HepG2 (cell line): Measurements from ENCODE around the gene ACOT13. TPM values are rescaled to one million over a fixed set of nuclear protein-coding genes. Genes with fewer than 3 reads are reported as not detected.

ENCODE experiments used
- ATAC-seq: fragments of 200-7000 bp; cut with Tn5 transposase; 3 replicates; pipeline ENCODE4 v1.9.1; 2020; ENCODE audit warnings: mild to moderate bottlenecking, moderate library complexity
- BruUV-seq: library from RNA; stranded (reverse); fragments of 400-500 nt; replicated peaks from 2 replicates; lab custom pipeline; 2021; lab: Mats Ljungman, UMichigan
- CTCF ChIA-PET: fragments of 300-600 bp; formaldehyde crosslinking; extraction: SDS; loops from one replicate; lab custom pipeline; 2021; ENCODE audit warnings: low total read pairs, inconsistent platforms, low intra/inter-chr PET ratio; lab: Yijun Ruan, JAX
- POLR2A ChIA-PET: fragments of 350-600 bp; sonication (Branson Sonifier 250); formaldehyde crosslinking; loops from one replicate; lab custom pipeline; 2020; ENCODE audit warnings: antibody characterized with exemption, inconsistent platforms; lab: Yijun Ruan, JAX
- DNase-seq: peaks from one replicate; pipeline ENCODE4 v3.0.0-alpha.2; 2015; ENCODE audit warnings: low spot score
- FAIRE-seq: peaks from 3 replicates; lab custom pipeline; 2011; peaks lifted over from hg19 to GRCh38; lab: Jason Lieb, UNC
- H2AFZ ChIP-seq: one replicate; pipeline ENCODE4 v1.6.1; 2011; ENCODE audit warnings: low read length, inconsistent platforms
- H3K27ac ChIP-seq: fragments of 300-600 bp; 3 replicates; pipeline ENCODE4 v1.8.0; 2011; ENCODE audit warnings: mixed run types, mild to moderate bottlenecking, mixed read lengths, low read length, inconsistent platforms; ENCODE audit not compliant: insufficient read depth; ENCODE audit errors: extremely low read length
- H3K27me3 ChIP-seq, 2 experiments: fragments of 200-600 bp in 1 of 2; 2 replicates in 1 of 2; 3 replicates in 1 of 2; pipeline versions ENCODE4 v1.6.0 to v1.8.0; 2011; ENCODE audit warnings: low read length in 2 of 2, mild to moderate bottlenecking in 2 of 2, moderate library complexity in 2 of 2, inconsistent platforms in 1 of 2; ENCODE audit not compliant: insufficient read depth in 2 of 2, control insufficient read depth in 1 of 2
- H3K36me3 ChIP-seq, 2 experiments: fragments of 200-600 bp in 1 of 2; replicated peaks in 1 of 2; 2 replicates in 1 of 2; 3 replicates in 1 of 2; pipeline versions ENCODE4 v1.5.1 to v1.8.0; 2011; ENCODE audit warnings: low read length in 2 of 2, inconsistent platforms in 1 of 2; ENCODE audit not compliant: insufficient read depth in 2 of 2, control insufficient read depth in 1 of 2
- H3K4me1 ChIP-seq: 2 replicates; pipeline ENCODE4 v1.5.1; 2012; ENCODE audit warnings: low read length, inconsistent platforms; ENCODE audit not compliant: insufficient read depth
- H3K4me2 ChIP-seq: 2 replicates; pipeline ENCODE4 v1.6.0; 2011; ENCODE audit warnings: low read depth, low read length, inconsistent platforms
- H3K4me3 ChIP-seq, 3 experiments: fragments of 200-600 bp in 1 of 3; sonication (generic), shearing (Covaris generic) in 1 of 3; replicated peaks in 1 of 3; 2 replicates each; pipeline ENCODE4 v1.5.1; 2011 to 2016; ENCODE audit warnings: low read length in 3 of 3, inconsistent platforms in 2 of 3, low read depth in 2 of 3, mild to moderate bottlenecking in 2 of 3, control low read depth in 1 of 3, mixed read lengths in 1 of 3; ENCODE audit not compliant: insufficient read depth in 1 of 3
- H3K79me2 ChIP-seq: one replicate; pipeline ENCODE4 v1.6.1; 2011; ENCODE audit warnings: low read length, inconsistent platforms; ENCODE audit not compliant: insufficient read depth
- H3K9ac ChIP-seq: 2 replicates; pipeline ENCODE4 v1.6.0; 2011; ENCODE audit warnings: mild to moderate bottlenecking, low read depth, low read length, inconsistent platforms; ENCODE audit not compliant: insufficient read depth
- H3K9me3 ChIP-seq: 2 replicates; pipeline ENCODE4 v1.5.1; 2012; ENCODE audit warnings: mild to moderate bottlenecking, low read length
- H4K20me1 ChIP-seq: 2 replicates; pipeline ENCODE4 v1.6.0; 2011; ENCODE audit warnings: inconsistent platforms, mild to moderate bottlenecking, low read length, moderate library complexity; ENCODE audit not compliant: insufficient read depth
- AGO2 ChIP-seq: fragments of 200-400 bp; formaldehyde crosslinking; optimal IDR thresholded peaks from 2 replicates; pipeline ENCODE3; 2017; ENCODE audit warnings: mild to moderate bottlenecking, low read depth, low read length, moderate library complexity
- CBFB ChIP-seq: sonication (generic); formaldehyde crosslinking; IDR thresholded peaks from 2 replicates; pipeline ENCODE4 v1.4.0; 2020; ENCODE audit warnings: missing genetic modification reagents
- CREB1 ChIP-seq, 2 experiments: fragments of 450-650 bp in 1 of 2; IDR thresholded peaks; 2 replicates each; pipeline ENCODE4 v1.6.1; 2016 to 2017; ENCODE audit warnings: control low read depth in 1 of 2, mild to moderate bottlenecking in 1 of 2, missing compliant biosample characterization in 1 of 2, missing genetic modification characterization in 1 of 2
- FOXA1 ChIP-seq, 2 experiments: fragments of 450-650 bp in 1 of 2; sonication (generic) in 1 of 2; formaldehyde crosslinking in 1 of 2; IDR thresholded peaks; 2 replicates each; pipeline versions ENCODE4 v1.4.0 to v1.6.1; 2016 to 2020; ENCODE audit warnings: missing genetic modification reagents in 1 of 2
- HES4 ChIP-seq: sonication (generic); formaldehyde crosslinking; IDR thresholded peaks from 2 replicates; pipeline ENCODE4 v1.9.0; 2021; ENCODE audit warnings: mild to moderate bottlenecking, missing genetic modification reagents, borderline replicate concordance
- HMGA1 ChIP-seq: sonication (generic); formaldehyde crosslinking; conservative IDR thresholded peaks from 2 replicates; pipeline ENCODE4 v1.4.0; 2020; ENCODE audit warnings: missing genetic modification reagents
- NFKBIZ ChIP-seq: IDR thresholded peaks from 2 replicates; pipeline ENCODE4 v1.6.1; 2018; ENCODE audit warnings: missing genetic modification reagents, missing compliant biosample characterization
- POLR2A ChIP-seq, 2 experiments: IDR thresholded peaks; 2 replicates each; pipeline ENCODE4 v1.6.1; 2011; ENCODE audit warnings: low read depth in 2 of 2, low read length in 2 of 2, mild to moderate bottlenecking in 1 of 2, moderate library complexity in 1 of 2; ENCODE audit not compliant: insufficient read depth in 1 of 2
- POLR2G ChIP-seq: fragments of 200-400 bp; formaldehyde crosslinking; IDR thresholded peaks from 2 replicates; pipeline ENCODE4 v1.6.1; 2018; ENCODE audit warnings: mild to moderate bottlenecking, low read depth, low read length, moderate library complexity
- RBFOX2 ChIP-seq: fragments of 200-400 bp; formaldehyde crosslinking; IDR thresholded peaks from 2 replicates; pipeline ENCODE4 v1.6.1; 2017; ENCODE audit warnings: low read depth, mild to moderate bottlenecking, low read length
- RBM22 ChIP-seq: fragments of 200-400 bp; formaldehyde crosslinking; optimal IDR thresholded peaks from 2 replicates; pipeline ENCODE3; 2017; ENCODE audit warnings: mild to moderate bottlenecking, low read length, moderate library complexity
- SKI ChIP-seq: fragments of 450-650 bp; IDR thresholded peaks from one replicate; pipeline ENCODE4 v1.6.1; 2018; ENCODE audit warnings: mild to moderate bottlenecking; ENCODE audit not compliant: partially characterized antibody
- THYN1 ChIP-seq: sonication (generic); formaldehyde crosslinking; IDR thresholded peaks from 2 replicates; pipeline ENCODE4 v1.8.1; 2023; ENCODE audit warnings: low read depth, mild to moderate bottlenecking, moderate library complexity, missing genetic modification reagents, borderline replicate concordance
- YEATS2 ChIP-seq: sonication (generic); formaldehyde crosslinking; IDR thresholded peaks from 2 replicates; pipeline ENCODE4 v1.4.0; 2020; ENCODE audit warnings: missing genetic modification reagents, borderline replicate concordance
- ZNF572 ChIP-seq: sonication (generic); formaldehyde crosslinking; IDR thresholded peaks from 2 replicates; pipeline ENCODE4 v1.5.1; 2020; ENCODE audit warnings: mild to moderate bottlenecking, missing genetic modification reagents
- ZNF781 ChIP-seq: sonication (generic); formaldehyde crosslinking; IDR thresholded peaks from 2 replicates; pipeline ENCODE4 v1.5.1; 2020; ENCODE audit warnings: borderline replicate concordance, mild to moderate bottlenecking, missing genetic modification reagents; ENCODE audit errors: not compliant biosample characterization
- WGBS: methylation state at CpG from one replicate; pipeline ENCODE4 v1.1.6; 2017; ENCODE audit warnings: low lambda C conversion rate; 5-methylcytosine and 5-hydroxymethylcytosine counted together
- in situ Hi-C: cut with HindIII; loops from 2 replicates; pipeline ENCODE4 v1.10.0; 2017; ENCODE audit warnings: low pct_unique_long_range_greater_than_20kb; ENCODE audit not compliant: extremely low pct_ligation_motif_present
- intact Hi-C: fragments of 100-400 bp; cut with micrococcal nuclease; formaldehyde crosslinking; loops from one replicate; pipeline ENCODE4 v1.10.0; 2022; ENCODE audit not compliant: unreplicated experiment
- polyA plus RNA-seq, 8 experiments: library from polyadenylated mRNA; depleted of rRNA in 3 of 8; stranded (reverse) in 7 of 8; unstranded in 1 of 8; fragments of >200 nt; fragmentation: Illumina TruSeq in 4 of 8; extraction: Trizol in 4 of 8; gene quantifications; 2 replicates each; pipeline versions ENCODE4 v1.2.1 to v1.2.3, GENCODE V29; 2011 to 2016; ENCODE audit warnings: low read depth in 4 of 8, missing spikeins in 1 of 8, mixed read lengths in 1 of 8; ENCODE audit not compliant: insufficient read depth in 1 of 8
- total RNA-seq, 5 experiments: library from RNA; depleted of rRNA; stranded (reverse); fragments of >200 nt; fragmentation: Illumina TruSeq; extraction: Trizol; gene quantifications; 2 replicates each; pipeline ENCODE4 v1.2.3, GENCODE V29; 2016; ENCODE audit warnings: low read depth in 1 of 5

ACOT13 gene
- total and polyA plus RNA-seq, 2 of the 13 experiments (the other 11 are each of a cell fraction or from before 2014, with no cell fraction given) = 31.5 to 45.1 TPM

DNA sequence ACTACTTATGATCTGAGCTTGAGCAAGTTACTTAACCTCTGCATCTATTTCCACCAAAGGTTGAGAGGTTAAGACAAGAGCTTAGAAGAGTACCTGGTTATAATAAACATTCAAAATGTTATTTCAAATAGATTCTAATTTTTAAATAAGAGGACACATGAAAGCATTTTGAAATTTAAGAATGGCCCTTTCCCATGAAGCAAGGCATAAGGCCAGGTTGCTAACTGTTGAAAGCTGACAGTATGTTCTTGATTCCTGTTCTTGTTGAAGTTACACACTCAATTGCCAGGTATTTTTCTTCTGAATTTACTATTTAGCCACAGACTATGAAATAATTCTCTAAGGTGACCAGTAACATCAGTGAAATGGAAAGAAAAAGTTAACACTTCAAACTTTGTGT lies 37.6 kb downstream of the ACOT13 start:
- H3K36me3 ChIP-seq = peaks cover 9 to 62% of the 10 kb centered on the region in 2 experiments
- POLR2A ChIA-PET = interaction anchor here (1.2 to 3.8 kb wide), 5 partner anchors 8 to 39 kb away, joined by 3 to 18 read pairs (median 7); partner anchors contain the start of genes ACOT13, C6orf62 and TDP2
- intact Hi-C loops = loop anchor here (10.0 kb wide), 1 partner anchor 370 kb away; no protein-coding TSS in a partner anchor

DNA sequence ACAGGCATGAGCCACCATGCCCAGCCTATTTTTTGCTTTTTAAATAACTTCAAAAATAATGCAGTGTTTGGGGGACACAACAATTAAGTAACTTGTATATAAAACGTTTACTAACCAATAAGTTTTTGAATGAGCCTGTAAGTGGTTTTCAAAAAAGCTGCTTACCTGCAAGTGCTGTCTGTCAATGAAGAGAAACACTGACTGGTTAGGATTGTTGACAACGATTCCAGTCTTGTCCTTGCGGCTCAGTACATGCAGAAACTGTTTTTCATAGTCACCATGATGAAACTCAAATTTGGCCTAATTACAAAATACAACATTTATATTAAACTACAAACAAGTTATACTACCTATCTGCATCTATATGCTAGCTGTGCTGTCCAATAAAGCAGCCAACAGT lies 41.7 kb downstream of the ACOT13 start:
- WGBS = 91% methylated on average over 3 of the region's 3 CpGs
- ATAC-seq (no peak), DNase-seq (no peak), FAIRE-seq (no peak)
- Histone ChIP-seq H3K4me3 (no peak overlapping the region), H4K20me1 (peaks cover 40% of the 10 kb centered on the region), H3K4me1 (peaks cover 19% of the 10 kb centered on the region), H3K27me3 (no peaks in the 10 kb centered on the region), H3K9ac (no peak overlapping the region), H3K27ac (no peak overlapping the region), H3K4me2 (no peak overlapping the region), H3K79me2 (peaks cover 30% of the 10 kb centered on the region), H3K36me3 (peaks cover 21 to 95% of the 10 kb centered on the region in 2 experiments), H3K9me3 (no peaks in the 10 kb centered on the region), H2AFZ (no peak overlapping the region)
- TSS peak; percentile 2 for BruUV-seq
- intact Hi-C loops = loop anchor here (10.0 kb wide), 1 partner anchor 366 kb away; no protein-coding TSS in a partner anchor
- ChIA-PET POLR2A (interaction anchor here (0.9 to 2.0 kb wide), 2 partner anchors 10 to 42 kb away, joined by 6 to 9 read pairs; partner anchors contain the start of genes ACOT13, C6orf62 and TDP2), CTCF (no interaction called here)
- no peak for TF ChIP-seq FOXA1 (IDR thresholded peaks at IDR 0.05)
- no peak for TF ChIP-seq FOXA1 (CRISPR knock-in tag; IDR thresholded peaks at IDR 0.05)
- no peak for TF ChIP-seq CBFB (CRISPR knock-in tag)
- TF ChIP-seq HES4 (CRISPR knock-in tag) = no peak
- TF ChIP-seq RBFOX2 = peak; percentile 62; the same call in 1 of the 2 replicates
- TF ChIP-seq ZNF781 (CRISPR knock-in tag) = no peak
- TF ChIP-seq AGO2 = peak; percentile 75
- TF ChIP-seq YEATS2 (CRISPR knock-in tag) = no peak
- TF ChIP-seq HMGA1 = no peak
- TF ChIP-seq SKI = no peak
- TF ChIP-seq POLR2G = peak; percentile 34; the same call in 1 of the 2 replicates
- TF ChIP-seq ZNF572 (CRISPR knock-in tag) = no peak
- no peak for TF ChIP-seq POLR2A (IDR thresholded peaks at IDR 0.05; ENCODE audit: insufficient read depth in 1 of 2, low read depth in 2 of 2, low read length in 2 of 2)
- no peak for TF ChIP-seq NFKBIZ
- in situ Hi-C loops = no loop called here

More for the DNA sequence above, 37.6 kb downstream of the ACOT13 start:
- no peaks in the 10 kb centered on the region for H3K27me3 ChIP-seq
- H3K9ac ChIP-seq = no peak overlapping the region
- ATAC-seq (no peak), FAIRE-seq (no peak), DNase-seq (no peak)
- H3K9me3 ChIP-seq = no peaks in the 10 kb centered on the region
- CTCF ChIA-PET = no interaction called here
- no peak overlapping the region for H3K27ac ChIP-seq
- no peaks in the 10 kb centered on the region for H4K20me1 ChIP-seq
- peaks cover 10% of the 10 kb centered on the region for H3K4me1 ChIP-seq
- H3K79me2 ChIP-seq = peaks cover 4% of the 10 kb centered on the region
- no peak for TF ChIP-seq CREB1 (IDR thresholded peaks at IDR 0.05)
- 0 out of 2 replicates have a peak, but pooled peaks have one; percentile 16 for TF ChIP-seq CREB1 (CRISPR knock-in tag; IDR thresholded peaks at IDR 0.05)
- no peak for TF ChIP-seq THYN1 (CRISPR knock-in tag)
- TF ChIP-seq RBM22 = peak; percentile 51
- TF ChIP-seq RBFOX2 = peak; percentile 70
- no peak overlapping the region for H3K4me3 ChIP-seq
- no peak overlapping the region for H2AFZ ChIP-seq
- in situ Hi-C loops = no loop called here
- no TSS peak for BruUV-seq
- H3K4me2 ChIP-seq = no peak overlapping the region
